Rectal smooth muscle tissue (tissue), 1 donor: ENCODE measurements around the gene EXOSC3.
"Not testable (repeated sequence)": the region's sequence is repeated elsewhere in the genome, so short reads cannot be mapped to it uniquely, and the experiment has no call there.

Experiments used
- H3K27ac ChIP-seq: one replicate; pipeline ENCODE4 v1.7.0; 2013; ENCODE audit warnings: low read depth, low read length, inconsistent platforms
- H3K27me3 ChIP-seq: one replicate; pipeline ENCODE4 v1.7.0; 2013; ENCODE audit warnings: low read length; ENCODE audit not compliant: control insufficient read depth, insufficient read depth
- H3K36me3 ChIP-seq: one replicate; pipeline ENCODE4 v1.7.0; 2013; ENCODE audit warnings: low read length; ENCODE audit not compliant: control insufficient read depth, insufficient read depth
- H3K4me1 ChIP-seq: one replicate; pipeline ENCODE4 v1.7.0; 2013; ENCODE audit warnings: low read length; ENCODE audit not compliant: control insufficient read depth, insufficient read depth
- H3K4me3 ChIP-seq: one replicate; pipeline ENCODE4 v1.7.0; 2013; ENCODE audit warnings: low read length
- H3K9ac ChIP-seq: one replicate; pipeline ENCODE4 v1.7.0; 2013; ENCODE audit warnings: low read length

Gene EXOSC3

GRCh38 chr9:37784616-37785483 lies at the start of gene EXOSC3:
EXOSC3 (minus strand) TSS chr9:37785064; CDS start chr9:37785044, 20 bp downstream.
- Histone ChIP-seq H3K27me3 (no peaks in the 10 kb centered on the region), H3K36me3 (peaks cover 11% of the 10 kb centered on the region), H3K4me3 (peak within 1 kb of the TSS; percentile 86), H3K9ac (peak within 1 kb of the TSS; percentile 34), H3K27ac (peak within 1 kb of the TSS; percentile 76), H3K4me1 (no peaks in the 10 kb centered on the region)

- Histone ChIP-seq H3K36me3 (no peaks in the 10 kb centered on the region), H3K27me3 (no peaks in the 10 kb centered on the region), H3K4me1 (no peaks in the 10 kb centered on the region), H3K9ac (no peak overlapping the region), H3K4me3 (no peak overlapping the region), H3K27ac (no peak overlapping the region)
Measured at GRCh38 chr9:37827483-37828165, 42.8 kb upstream of the EXOSC3 start.

GRCh38 chr9:37825174-37825573 lies 40.3 kb upstream of the EXOSC3 start:
- not testable (repeated sequence) for H3K4me1 ChIP-seq, H3K27ac ChIP-seq, H3K4me3 ChIP-seq, H3K36me3 ChIP-seq, H3K9ac ChIP-seq, H3K27me3 ChIP-seq

GRCh38 chr9:37820142-37820541 lies 35.3 kb upstream of the EXOSC3 start:
- Histone ChIP-seq H3K36me3 (peaks cover 4% of the 10 kb centered on the region), H3K27me3 (no peaks in the 10 kb centered on the region), H3K27ac (no peak overlapping the region), H3K4me1 (no peaks in the 10 kb centered on the region), H3K4me3 (no peak overlapping the region), H3K9ac (no peak overlapping the region)

GRCh38 chr9:37818849-37819248 lies 34.0 kb upstream of the EXOSC3 start:
- H3K27ac ChIP-seq, result no peak overlapping the region
- peaks cover 4% of the 10 kb centered on the region for H3K36me3 ChIP-seq
- H3K4me1 ChIP-seq, result no peaks in the 10 kb centered on the region
- no peaks in the 10 kb centered on the region for H3K27me3 ChIP-seq
- no peak overlapping the region for H3K9ac ChIP-seq
- H3K4me3 ChIP-seq, result no peak overlapping the region

- no peak overlapping the region for H3K27ac ChIP-seq
- no peaks in the 10 kb centered on the region for H3K36me3 ChIP-seq
- H3K4me3 ChIP-seq, result no peak overlapping the region
- H3K9ac ChIP-seq, result no peak overlapping the region
- no peaks in the 10 kb centered on the region for H3K27me3 ChIP-seq
- no peaks in the 10 kb centered on the region for H3K4me1 ChIP-seq
Measured at GRCh38 chr9:37812773-37813379, 28.0 kb upstream of the EXOSC3 start.

- Histone ChIP-seq H3K9ac (no peak overlapping the region), H3K4me3 (no peak overlapping the region), H3K36me3 (no peaks in the 10 kb centered on the region), H3K27me3 (no peaks in the 10 kb centered on the region), H3K4me1 (no peaks in the 10 kb centered on the region), H3K27ac (no peak overlapping the region)
Measured at GRCh38 chr9:37811906-37812476, 27.1 kb upstream of the EXOSC3 start.

- not testable (repeated sequence) for H3K36me3 ChIP-seq, H3K9ac ChIP-seq, H3K27me3 ChIP-seq, H3K4me3 ChIP-seq, H3K4me1 ChIP-seq, H3K27ac ChIP-seq
Measured at GRCh38 chr9:37809676-37810075, 24.8 kb upstream of the EXOSC3 start.

- Histone ChIP-seq H3K4me1 (peaks cover 12% of the 10 kb centered on the region), H3K27me3 (no peaks in the 10 kb centered on the region), H3K27ac (no peak overlapping the region), H3K36me3 (no peaks in the 10 kb centered on the region), H3K4me3 (no peak overlapping the region), H3K9ac (no peak overlapping the region)
Measured at GRCh38 chr9:37806271-37806670, 21.4 kb upstream of the EXOSC3 start.

GRCh38 chr9:37801959-37802711 lies 17.3 kb upstream of the EXOSC3 start:
- H3K27ac ChIP-seq, result no peak overlapping the region
- no peaks in the 10 kb centered on the region for H3K27me3 ChIP-seq
- H3K9ac ChIP-seq, result no peak overlapping the region
- peaks cover 12% of the 10 kb centered on the region for H3K4me1 ChIP-seq
- H3K36me3 ChIP-seq, result no peaks in the 10 kb centered on the region
- H3K4me3 ChIP-seq, result peak overlapping the region; percentile 98

- peak overlapping the region; percentile 86 for H3K27ac ChIP-seq
- no peaks in the 10 kb centered on the region for H3K27me3 ChIP-seq
- peak overlapping the region; percentile 98 for H3K4me3 ChIP-seq
- peak overlapping the region; percentile 69 for H3K9ac ChIP-seq
- no peaks in the 10 kb centered on the region for H3K36me3 ChIP-seq
- H3K4me1 ChIP-seq, result peaks cover 12% of the 10 kb centered on the region
Measured at GRCh38 chr9:37801287-37801850, 16.5 kb upstream of the EXOSC3 start.
